HCT116 (cell line): ENCODE data around the gene MED27. TPM values are rescaled to one million over a fixed set of nuclear protein-coding genes. Genes with fewer than 3 reads are reported as not detected.

Experiments
- ATAC-seq: fragments of 200-7000 bp; cut with Tn5 transposase; 2 replicates; pipeline ENCODE4 v1.9.1; 2020; ENCODE audit warnings: mild to moderate bottlenecking, moderate library complexity
- BruUV-seq: library from RNA; stranded (reverse); fragments of 400-500 nt; replicated peaks from 2 replicates; lab custom pipeline; 2021; lab: Mats Ljungman, UMichigan
- CTCF ChIA-PET: fragments of 300-600 bp; sonication (Branson Sonifier 250); formaldehyde crosslinking; loops from one replicate; lab custom pipeline; 2021; ENCODE audit warnings: antibody characterized with exemption; lab: Charles Lee
- POLR2A ChIA-PET: fragments of 300-600, 350-600 bp; sonication (Branson Sonifier 250); formaldehyde crosslinking; loops from one replicate; lab custom pipeline; 2021; ENCODE audit warnings: antibody characterized with exemption; lab: Charles Lee
- RAD21 ChIA-PET, 2 experiments: fragments of 300-600 bp; sonication (Branson Sonifier 250); formaldehyde crosslinking; loops; one replicate each; lab custom pipeline; 2023; ENCODE audit warnings: low total read pairs in 2 of 2; ENCODE audit not compliant: uncharacterized antibody in 2 of 2, unreplicated experiment in 2 of 2, low non-redundant PET in 1 of 2; lab: Charles Lee
- DNase-seq: peaks from one replicate; pipeline ENCODE4 v3.0.0-alpha.2; 2010; ENCODE audit warnings: low read depth, low spot score
- H2AFZ ChIP-seq: fragments of 200-600 bp; shearing (Covaris generic), sonication (generic); 2 replicates; pipeline ENCODE4 v1.6.1; 2017; ENCODE audit warnings: low read depth, mixed run types, mixed read lengths, antibody characterized with exemption, low read length; ENCODE audit not compliant: poor library complexity, severe bottlenecking
- H3K27ac ChIP-seq: 2 replicates; pipeline ENCODE4 v1.5.1; 2012; ENCODE audit warnings: low read depth, low read length
- H3K27me3 ChIP-seq: fragments of 200-600 bp; sonication (generic); 2 replicates; pipeline ENCODE4 v1.6.1; 2016; ENCODE audit warnings: mixed run types, low read length, mixed read lengths; ENCODE audit not compliant: insufficient read depth
- H3K36me3 ChIP-seq, 2 experiments: fragments of 200-500 bp in 1 of 2; fragments of 200-600 bp in 1 of 2; sonication (Bioruptor generic) in 1 of 2; sonication (generic) in 1 of 2; 2 replicates each; pipeline versions ENCODE4 v1.5.1 to v1.6.1; 2014 to 2016; ENCODE audit warnings: low read length in 2 of 2, inconsistent platforms in 1 of 2, mixed read lengths in 1 of 2, mixed run types in 1 of 2; ENCODE audit not compliant: insufficient read depth in 2 of 2, control insufficient read depth in 1 of 2
- H3K4me1 ChIP-seq, 2 experiments: fragments of 200-600 bp in 1 of 2; sonication (generic) in 1 of 2; 2 replicates each; pipeline versions ENCODE4 v1.5.1 to v1.6.1; 2012 to 2017; ENCODE audit warnings: low read length in 2 of 2, inconsistent platforms in 1 of 2, mild to moderate bottlenecking in 1 of 2, mixed read lengths in 1 of 2, mixed run types in 1 of 2, moderate library complexity in 1 of 2; ENCODE audit not compliant: insufficient read depth in 2 of 2, control insufficient read depth in 1 of 2
- H3K4me2 ChIP-seq: fragments of 200-600 bp; sonication (generic); 2 replicates; pipeline ENCODE4 v1.6.1; 2017; ENCODE audit warnings: mixed run types, low read length, mixed read lengths
- H3K4me3 ChIP-seq, 2 experiments: fragments of 200-600 bp in 1 of 2; sonication (generic) in 1 of 2; replicated peaks in 1 of 2; 2 replicates each; pipeline ENCODE4 v1.5.1; 2011 to 2016; ENCODE audit warnings: low read length in 2 of 2, control low read depth in 1 of 2, low read depth in 1 of 2, mild to moderate bottlenecking in 1 of 2, mixed read lengths in 1 of 2, mixed run types in 1 of 2
- H3K79me2 ChIP-seq: fragments of 200-600 bp; sonication (generic); 2 replicates; pipeline ENCODE4 v1.6.1; 2017; ENCODE audit warnings: mild to moderate bottlenecking, mixed run types, low read length, moderate library complexity, mixed read lengths; ENCODE audit not compliant: insufficient read depth
- H3K9ac ChIP-seq: fragments of 200-600 bp; sonication (generic); 2 replicates; pipeline ENCODE4 v1.6.1; 2016; ENCODE audit warnings: low read length, mixed read lengths
- H3K9me2 ChIP-seq: fragments of 200-600 bp; sonication (generic), shearing (Covaris generic); 2 replicates; pipeline ENCODE4 v1.6.1; 2017; ENCODE audit warnings: mixed run types, mild to moderate bottlenecking, moderate library complexity; ENCODE audit not compliant: insufficient read depth
- H3K9me3 ChIP-seq, 2 experiments: fragments of 200-500 bp in 1 of 2; fragments of 200-600 bp in 1 of 2; sonication (Bioruptor generic) in 1 of 2; sonication (generic) in 1 of 2; 2 replicates each; pipeline ENCODE4 v1.6.1; 2014 to 2017; ENCODE audit warnings: low read length in 2 of 2, mixed read lengths in 2 of 2, inconsistent platforms in 1 of 2, low read depth in 1 of 2, mild to moderate bottlenecking in 1 of 2, mixed run types in 1 of 2, moderate library complexity in 1 of 2; ENCODE audit not compliant: control insufficient read depth in 1 of 2, insufficient read depth in 1 of 2
- H4K20me1 ChIP-seq: fragments of 200-600 bp; sonication (generic), shearing (Covaris generic); 2 replicates; pipeline ENCODE4 v1.6.1; 2017; ENCODE audit warnings: mixed run types, mild to moderate bottlenecking, moderate library complexity; ENCODE audit not compliant: insufficient read depth
- ATF3 ChIP-seq: IDR thresholded peaks from 2 replicates; pipeline ENCODE4 v1.6.1; 2012
- CBX3 ChIP-seq: IDR thresholded peaks from 2 replicates; pipeline ENCODE4 v1.6.1; 2012; ENCODE audit warnings: low read depth
- CEBPB ChIP-seq: IDR thresholded peaks from 2 replicates; pipeline ENCODE4 v1.6.1; 2012; ENCODE audit warnings: low read depth
- CTCF ChIP-seq, 3 experiments: fragments of 200-600 bp in 1 of 3; sonication (generic) in 1 of 3; IDR thresholded peaks in 2 of 3; conservative IDR thresholded peaks in 1 of 3; 2 replicates each; pipeline ENCODE4 v1.5.1; 2012 to 2017; ENCODE audit warnings: low read depth in 2 of 3, low read length in 2 of 3, antibody characterized with exemption in 1 of 3, borderline replicate concordance in 1 of 3, control low read depth in 1 of 3, mild to moderate bottlenecking in 1 of 3, mixed read lengths in 1 of 3, mixed run types in 1 of 3, moderate library complexity in 1 of 3; ENCODE audit not compliant: insufficient read depth in 1 of 3
- EGR1 ChIP-seq: IDR thresholded peaks from 2 replicates; pipeline ENCODE4 v1.6.1; 2012; ENCODE audit warnings: low read depth
- ELF1 ChIP-seq: IDR thresholded peaks from 2 replicates; pipeline ENCODE4 v1.6.1; 2012; ENCODE audit warnings: low read depth, borderline replicate concordance
- EZH2 ChIP-seq: fragments of 200-600 bp; sonication (generic); IDR thresholded peaks from 2 replicates; pipeline ENCODE4 v1.6.1; 2017; ENCODE audit warnings: antibody characterized with exemption, mixed run types
- FOSL1 ChIP-seq: IDR thresholded peaks from 2 replicates; pipeline ENCODE4 v1.6.1; 2012; ENCODE audit warnings: low read depth
- JUND ChIP-seq: IDR thresholded peaks from 2 replicates; pipeline ENCODE4 v1.6.1; 2012
- REST ChIP-seq: IDR thresholded peaks from 2 replicates; pipeline ENCODE4 v1.6.1; 2012; ENCODE audit warnings: low read depth
- SIN3A ChIP-seq: IDR thresholded peaks from 2 replicates; pipeline ENCODE4 v1.6.1; 2012; ENCODE audit warnings: low read depth
- SP1 ChIP-seq: IDR thresholded peaks from 2 replicates; pipeline ENCODE4 v1.6.1; 2012; ENCODE audit warnings: low read depth
- SRF ChIP-seq: IDR thresholded peaks from 2 replicates; pipeline ENCODE4 v1.6.1; 2012; ENCODE audit warnings: low read depth
- TCF7L2 ChIP-seq: IDR thresholded peaks from 2 replicates; pipeline ENCODE4 v1.7.0; 2011; ENCODE audit warnings: borderline replicate concordance, inconsistent platforms; ENCODE audit not compliant: insufficient read depth, insufficient read length; ENCODE audit errors: extremely low read depth
- ZBTB33 ChIP-seq: IDR thresholded peaks from 2 replicates; pipeline ENCODE4 v1.6.1; 2011; ENCODE audit warnings: mild to moderate bottlenecking, low read length, moderate library complexity; ENCODE audit not compliant: insufficient replicate concordance; ENCODE audit errors: extremely low read depth
- intact Hi-C: fragments of 100-400 bp; cut with micrococcal nuclease; formaldehyde crosslinking; loops from 2 replicates; pipeline ENCODE4 v1.10.0; 2022
- total RNA-seq: library from RNA; stranded (reverse); gene quantifications from one replicate; pipeline ENCODE4 v1.2.1, GENCODE V29; 2021; ENCODE audit not compliant: unreplicated experiment

The MED27 gene
- total RNA-seq, 1 experiment from 2014 or later: 26.9 TPM

- no peaks in the 10 kb centered on the region for H3K36me3 ChIP-seq
- H4K20me1 ChIP-seq: no peaks in the 10 kb centered on the region
- no peak overlapping the region for H3K4me3 ChIP-seq
- no TSS peak for BruUV-seq
- DNase-seq (no peak), ATAC-seq (no peak)
- H3K9me2 ChIP-seq: no peaks in the 10 kb centered on the region
- H3K79me2 ChIP-seq: no peaks in the 10 kb centered on the region; the same call in 1 of the 2 replicates
- RAD21 ChIA-PET: no interaction called here
- POLR2A ChIA-PET: no interaction called here
- no peak overlapping the region for H3K9ac ChIP-seq
- intact Hi-C loops: no loop called here
- H3K27me3 ChIP-seq: no peaks in the 10 kb centered on the region
- TF ChIP-seq ATF3 (no peak), ELF1 (no peak), JUND (no peak), FOSL1 (no peak), SRF (no peak), SIN3A (no peak), CBX3 (no peak), REST (no peak), CEBPB (no peak), SP1 (no peak), EZH2 (no peak), ZBTB33 (no peak), TCF7L2 (no peak), CTCF (IDR thresholded peaks at IDR 0.05 in 2 of 3, conservative IDR thresholded peaks at IDR 0.05 in 1 of 3; ENCODE audit: borderline replicate concordance in 1 of 3, insufficient read depth in 1 of 3, low read depth in 2 of 3, low read length in 2 of 3) (no peak), EGR1 (no peak)
- CTCF ChIA-PET: no interaction called here
- no peak overlapping the region for H2AFZ ChIP-seq
- no peak overlapping the region for H3K27ac ChIP-seq
- peaks cover 0 to 9% of the 10 kb centered on the region in 2 experiments; a peak in 1 of 4 replicates for H3K4me1 ChIP-seq
- no peak overlapping the region for H3K4me2 ChIP-seq
- no peaks in the 10 kb centered on the region for H3K9me3 ChIP-seq
These were observed 114.6 kb downstream of the MED27 start for GRCh38 chr9:131965103-131965502.
